HEK293 (cell line): ENCODE data around the gene CYREN.

Source experiments
- CTCF ChIA-PET: fragments of 350-600 bp; formaldehyde crosslinking; extraction: SDS; loops from one replicate; lab custom pipeline; 2021; ENCODE audit warnings: antibody characterized with exemption; lab: Yijun Ruan, JAX
- POLR2A ChIA-PET: fragments of 300-600 bp; formaldehyde crosslinking; extraction: SDS; loops from one replicate; lab custom pipeline; 2020; ENCODE audit warnings: antibody characterized with exemption, inconsistent platforms; lab: Yijun Ruan, JAX
- H3K27ac ChIP-seq: fragments of 200-500 bp; sonication (Bioruptor generic); 2 replicates; pipeline ENCODE4 v1.5.1; 2014; ENCODE audit warnings: low read depth, low read length, control low read depth, inconsistent platforms; ENCODE audit errors: extremely low read depth
- H3K36me3 ChIP-seq, 2 experiments: fragments of 200-500 bp in 1 of 2; sonication (Bioruptor generic) in 1 of 2; 1 replicate in 1 of 2; 2 replicates in 1 of 2; pipeline ENCODE4 v1.5.1; 2014 to 2017; ENCODE audit warnings: inconsistent platforms in 2 of 2, low read length in 2 of 2; ENCODE audit not compliant: control insufficient read depth in 2 of 2, insufficient read depth in 1 of 2
- H3K4me1 ChIP-seq: fragments of 200-500 bp; sonication (Bioruptor generic); 2 replicates; pipeline ENCODE4 v1.5.1; 2014; ENCODE audit warnings: mild to moderate bottlenecking, low read length, inconsistent platforms; ENCODE audit not compliant: control insufficient read depth, insufficient read depth
- H3K4me3 ChIP-seq: 2 replicates; pipeline ENCODE4 v1.5.1; 2011; ENCODE audit warnings: low read depth, mild to moderate bottlenecking, control low read depth, low read length, moderate library complexity
- H3K9me3 ChIP-seq: fragments of 200-500 bp; sonication (Bioruptor generic); 2 replicates; pipeline ENCODE4 v1.5.1; 2014; ENCODE audit warnings: low read depth, low read length, inconsistent platforms; ENCODE audit not compliant: control insufficient read depth, insufficient read depth
- HOXC10 ChIP-seq: sonication (generic); formaldehyde crosslinking; IDR thresholded peaks from 2 replicates; pipeline ENCODE4 v1.8.1; 2023; ENCODE audit warnings: mild to moderate bottlenecking, missing genetic modification reagents
- MZF1 ChIP-seq: fragments of 450-650 bp; formaldehyde crosslinking; IDR thresholded peaks from 2 replicates; pipeline ENCODE4 v1.5.1; 2017; ENCODE audit warnings: missing biosample characterization, missing genetic modification characterization, borderline replicate concordance
- SALL2 ChIP-seq: fragments of 450-650 bp; formaldehyde crosslinking; IDR thresholded peaks from 2 replicates; pipeline ENCODE4 v1.5.0; 2017; ENCODE audit warnings: missing biosample characterization, mild to moderate bottlenecking, missing genetic modification characterization, borderline replicate concordance
- ZFP37 ChIP-seq: fragments of 450-650 bp; formaldehyde crosslinking; IDR thresholded peaks from 2 replicates; pipeline ENCODE4 v1.5.1; 2016; ENCODE audit warnings: missing biosample characterization, missing genetic modification characterization
- ZNF10 ChIP-seq: fragments of 450-650 bp; formaldehyde crosslinking; IDR thresholded peaks from 2 replicates; pipeline ENCODE4 v1.5.1; 2017; ENCODE audit warnings: missing biosample characterization, missing genetic modification characterization
- ZNF138 ChIP-seq: fragments of 450-650 bp; formaldehyde crosslinking; IDR thresholded peaks from 2 replicates; pipeline ENCODE4 v1.5.1; 2016; ENCODE audit warnings: missing biosample characterization, missing genetic modification characterization, borderline replicate concordance
- ZNF16 ChIP-seq: fragments of 450-650 bp; formaldehyde crosslinking; IDR thresholded peaks from 2 replicates; pipeline ENCODE4 v1.5.1; 2016; ENCODE audit warnings: low read depth, missing biosample characterization, missing genetic modification characterization
- ZNF221 ChIP-seq: fragments of 450-650 bp; formaldehyde crosslinking; IDR thresholded peaks from 2 replicates; pipeline ENCODE4 v1.5.1; 2017; ENCODE audit warnings: missing biosample characterization, missing genetic modification characterization, borderline replicate concordance
- ZNF239 ChIP-seq: fragments of 450-650 bp; formaldehyde crosslinking; IDR thresholded peaks from 2 replicates; pipeline ENCODE4 v1.5.1; 2016; ENCODE audit warnings: missing biosample characterization, missing genetic modification characterization
- ZNF37A ChIP-seq: fragments of 450-650 bp; IDR thresholded peaks from 2 replicates; pipeline ENCODE4 v1.5.1; 2018; ENCODE audit warnings: missing biosample characterization, missing genetic modification characterization
- ZNF394 ChIP-seq: fragments of 450-650 bp; formaldehyde crosslinking; IDR thresholded peaks from 2 replicates; pipeline ENCODE4 v1.5.1; 2016; ENCODE audit warnings: missing biosample characterization, missing genetic modification characterization, mild to moderate bottlenecking, moderate library complexity, borderline replicate concordance
- ZNF426 ChIP-seq: fragments of 450-650 bp; formaldehyde crosslinking; IDR thresholded peaks from 2 replicates; pipeline ENCODE4 v1.5.1; 2017; ENCODE audit warnings: missing biosample characterization, missing genetic modification characterization, mild to moderate bottlenecking, inconsistent platforms, moderate library complexity
- ZNF501 ChIP-seq: fragments of 450-650 bp; formaldehyde crosslinking; IDR thresholded peaks from 2 replicates; pipeline ENCODE4 v1.5.1; 2016; ENCODE audit warnings: missing biosample characterization, missing genetic modification characterization
- ZNF530 ChIP-seq: fragments of 450-650 bp; formaldehyde crosslinking; IDR thresholded peaks from 2 replicates; pipeline ENCODE4 v1.5.1; 2016; ENCODE audit warnings: low read depth, missing biosample characterization, missing genetic modification characterization
- ZNF561 ChIP-seq: fragments of 450-650 bp; IDR thresholded peaks from 2 replicates; pipeline ENCODE4 v1.5.1; 2018; ENCODE audit warnings: missing biosample characterization, missing genetic modification characterization, borderline replicate concordance
- ZNF600 ChIP-seq: fragments of 450-650 bp; formaldehyde crosslinking; IDR thresholded peaks from 2 replicates; pipeline ENCODE4 v1.5.1; 2016; ENCODE audit warnings: missing biosample characterization, missing genetic modification characterization
- ZNF660 ChIP-seq: fragments of 450-650 bp; IDR thresholded peaks from 2 replicates; pipeline ENCODE4 v1.5.1; 2018; ENCODE audit warnings: missing biosample characterization, mild to moderate bottlenecking, missing genetic modification characterization
- ZNF664 ChIP-seq: fragments of 450-650 bp; formaldehyde crosslinking; IDR thresholded peaks from 2 replicates; pipeline ENCODE4 v1.5.1; 2016; ENCODE audit warnings: missing biosample characterization, missing genetic modification characterization
- TF ChIP-seq, protein P1 (sequence below): sonication (generic); formaldehyde crosslinking; IDR thresholded peaks from 2 replicates; pipeline ENCODE4 v1.8.1; 2022; ENCODE audit warnings: mild to moderate bottlenecking, moderate library complexity, missing genetic modification reagents
- TF ChIP-seq, protein P2 (sequence below): fragments of 450-650 bp; formaldehyde crosslinking; IDR thresholded peaks from 2 replicates; pipeline ENCODE4 v1.5.1; 2017; ENCODE audit warnings: missing biosample characterization, missing genetic modification characterization
- TF ChIP-seq, protein P3 (sequence below): fragments of 450-650 bp; formaldehyde crosslinking; IDR thresholded peaks from 2 replicates; pipeline ENCODE4 v1.5.1; 2016; ENCODE audit warnings: missing biosample characterization, missing genetic modification characterization, low read depth
- TF ChIP-seq, protein P4 (sequence below): fragments of 450-650 bp; formaldehyde crosslinking; conservative IDR thresholded peaks from 2 replicates; pipeline ENCODE4 v1.5.1; 2016; ENCODE audit warnings: low read depth, missing biosample characterization, missing genetic modification characterization
- TF ChIP-seq, protein P5 (sequence below): fragments of 450-650 bp; formaldehyde crosslinking; IDR thresholded peaks from 2 replicates; pipeline ENCODE4 v1.5.1; 2016; ENCODE audit warnings: missing biosample characterization, missing genetic modification characterization, borderline replicate concordance

Gene CYREN

DNA sequence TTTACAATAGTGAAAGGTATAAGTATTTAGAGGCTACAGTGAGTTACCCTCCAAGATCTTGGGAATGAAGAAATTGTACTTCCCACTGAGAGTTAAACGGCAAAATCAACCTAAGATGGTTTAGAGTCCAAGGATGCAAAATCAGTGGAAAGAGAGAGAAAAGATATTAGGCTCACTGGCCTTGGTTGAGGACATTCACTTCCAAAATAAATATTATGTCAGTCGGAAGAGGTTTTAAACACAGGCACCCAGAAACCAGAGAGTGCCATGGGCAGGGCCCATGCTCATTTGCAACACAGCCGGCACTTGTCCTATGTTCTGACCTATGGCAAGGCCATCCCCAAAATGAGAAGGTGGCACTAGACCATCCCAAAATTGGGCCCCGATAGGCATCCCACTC, 44.7 kb upstream of the CYREN start:
- no peaks in the 10 kb centered on the region for H3K4me1 ChIP-seq
- H3K36me3 ChIP-seq: no peaks in the 10 kb centered on the region
- no peak overlapping the region for H3K4me3 ChIP-seq
- ChIA-PET POLR2A (no interaction called here), CTCF (interaction anchor here (0.6 kb wide), 1 partner anchor 836 kb away, joined by 4 read pairs; no protein-coding TSS in a partner anchor)
- H3K27ac ChIP-seq: no peak overlapping the region
- TF ChIP-seq HOXC10 (CRISPR knock-in tag) (no peak), ZNF10 (tag by site-specific recombination) (no peak), ZNF664 (tag by site-specific recombination) (no peak), ZNF138 (tag by site-specific recombination) (no peak), MZF1 (no peak), ZNF37A (tag by site-specific recombination) (no peak), ZNF221 (tag by site-specific recombination) (no peak)
- TF ChIP-seq, protein P1, sequence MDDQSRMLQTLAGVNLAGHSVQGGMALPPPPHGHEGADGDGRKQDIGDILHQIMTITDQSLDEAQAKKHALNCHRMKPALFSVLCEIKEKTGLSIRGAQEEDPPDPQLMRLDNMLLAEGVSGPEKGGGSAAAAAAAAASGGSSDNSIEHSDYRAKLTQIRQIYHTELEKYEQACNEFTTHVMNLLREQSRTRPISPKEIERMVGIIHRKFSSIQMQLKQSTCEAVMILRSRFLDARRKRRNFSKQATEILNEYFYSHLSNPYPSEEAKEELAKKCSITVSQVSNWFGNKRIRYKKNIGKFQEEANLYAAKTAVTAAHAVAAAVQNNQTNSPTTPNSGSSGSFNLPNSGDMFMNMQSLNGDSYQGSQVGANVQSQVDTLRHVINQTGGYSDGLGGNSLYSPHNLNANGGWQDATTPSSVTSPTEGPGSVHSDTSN (CRISPR knock-in tag): no peak
- no peaks in the 10 kb centered on the region for H3K9me3 ChIP-seq

DNA sequence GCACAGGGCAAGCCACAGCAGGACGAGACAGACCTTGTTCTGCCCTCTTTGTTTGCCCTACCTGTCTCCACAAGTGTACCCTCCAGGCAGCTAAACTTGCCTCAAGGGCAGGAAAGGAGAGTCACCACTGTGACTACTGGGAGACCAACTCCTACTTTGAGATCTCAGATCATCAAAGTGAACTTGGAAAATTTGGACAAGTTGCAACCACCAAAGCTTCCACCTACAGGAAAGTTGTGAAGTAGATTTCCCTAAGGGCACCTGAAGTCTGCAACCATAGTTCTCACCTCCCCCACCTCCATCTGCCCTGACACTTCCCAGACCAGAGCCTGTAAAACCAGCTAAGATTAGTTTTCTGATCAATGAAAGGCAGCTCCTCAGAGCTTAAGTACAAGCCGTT, 43.3 kb upstream of the CYREN start:
- POLR2A ChIA-PET: no interaction called here
- Histone ChIP-seq H3K36me3 (no peaks in the 10 kb centered on the region), H3K9me3 (no peaks in the 10 kb centered on the region), H3K4me1 (peaks cover 1% of the 10 kb centered on the region), H3K4me3 (no peak overlapping the region), H3K27ac (no peak overlapping the region)
- CTCF ChIA-PET: interaction anchor here (0.6 to 0.7 kb wide), 2 partner anchors 198 to 288 kb away, joined by 3 read pairs; no protein-coding TSS in a partner anchor
- no peak for TF ChIP-seq ZNF561
- TF ChIP-seq SALL2 (tag by site-specific recombination): no peak
- no peak for TF ChIP-seq ZNF660
- no peak for TF ChIP-seq ZNF530
- TF ChIP-seq ZFP37 (tag by site-specific recombination): no peak
- TF ChIP-seq, protein P2, sequence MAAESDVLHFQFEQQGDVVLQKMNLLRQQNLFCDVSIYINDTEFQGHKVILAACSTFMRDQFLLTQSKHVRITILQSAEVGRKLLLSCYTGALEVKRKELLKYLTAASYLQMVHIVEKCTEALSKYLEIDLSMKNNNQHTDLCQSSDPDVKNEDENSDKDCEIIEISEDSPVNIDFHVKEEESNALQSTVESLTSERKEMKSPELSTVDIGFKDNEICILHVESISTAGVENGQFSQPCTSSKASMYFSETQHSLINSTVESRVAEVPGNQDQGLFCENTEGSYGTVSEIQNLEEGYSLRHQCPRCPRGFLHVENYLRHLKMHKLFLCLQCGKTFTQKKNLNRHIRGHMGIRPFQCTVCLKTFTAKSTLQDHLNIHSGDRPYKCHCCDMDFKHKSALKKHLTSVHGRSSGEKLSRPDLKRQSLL: no peak
- TF ChIP-seq ZNF600 (tag by site-specific recombination): no peak
- no peak for TF ChIP-seq ZNF16 (tag by site-specific recombination)
- TF ChIP-seq, protein P3, sequence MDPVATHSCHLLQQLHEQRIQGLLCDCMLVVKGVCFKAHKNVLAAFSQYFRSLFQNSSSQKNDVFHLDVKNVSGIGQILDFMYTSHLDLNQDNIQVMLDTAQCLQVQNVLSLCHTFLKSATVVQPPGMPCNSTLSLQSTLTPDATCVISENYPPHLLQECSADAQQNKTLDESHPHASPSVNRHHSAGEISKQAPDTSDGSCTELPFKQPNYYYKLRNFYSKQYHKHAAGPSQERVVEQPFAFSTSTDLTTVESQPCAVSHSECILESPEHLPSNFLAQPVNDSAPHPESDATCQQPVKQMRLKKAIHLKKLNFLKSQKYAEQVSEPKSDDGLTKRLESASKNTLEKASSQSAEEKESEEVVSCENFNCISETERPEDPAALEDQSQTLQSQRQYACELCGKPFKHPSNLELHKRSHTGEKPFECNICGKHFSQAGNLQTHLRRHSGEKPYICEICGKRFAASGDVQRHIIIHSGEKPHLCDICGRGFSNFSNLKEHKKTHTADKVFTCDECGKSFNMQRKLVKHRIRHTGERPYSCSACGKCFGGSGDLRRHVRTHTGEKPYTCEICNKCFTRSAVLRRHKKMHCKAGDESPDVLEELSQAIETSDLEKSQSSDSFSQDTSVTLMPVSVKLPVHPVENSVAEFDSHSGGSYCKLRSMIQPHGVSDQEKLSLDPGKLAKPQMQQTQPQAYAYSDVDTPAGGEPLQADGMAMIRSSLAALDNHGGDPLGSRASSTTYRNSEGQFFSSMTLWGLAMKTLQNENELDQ (tag by site-specific recombination): no peak
- no peak for TF ChIP-seq ZNF394 (tag by site-specific recombination)
- no peak for TF ChIP-seq ZNF501 (tag by site-specific recombination)
- no peak for TF ChIP-seq ZNF426
- TF ChIP-seq, protein P4, sequence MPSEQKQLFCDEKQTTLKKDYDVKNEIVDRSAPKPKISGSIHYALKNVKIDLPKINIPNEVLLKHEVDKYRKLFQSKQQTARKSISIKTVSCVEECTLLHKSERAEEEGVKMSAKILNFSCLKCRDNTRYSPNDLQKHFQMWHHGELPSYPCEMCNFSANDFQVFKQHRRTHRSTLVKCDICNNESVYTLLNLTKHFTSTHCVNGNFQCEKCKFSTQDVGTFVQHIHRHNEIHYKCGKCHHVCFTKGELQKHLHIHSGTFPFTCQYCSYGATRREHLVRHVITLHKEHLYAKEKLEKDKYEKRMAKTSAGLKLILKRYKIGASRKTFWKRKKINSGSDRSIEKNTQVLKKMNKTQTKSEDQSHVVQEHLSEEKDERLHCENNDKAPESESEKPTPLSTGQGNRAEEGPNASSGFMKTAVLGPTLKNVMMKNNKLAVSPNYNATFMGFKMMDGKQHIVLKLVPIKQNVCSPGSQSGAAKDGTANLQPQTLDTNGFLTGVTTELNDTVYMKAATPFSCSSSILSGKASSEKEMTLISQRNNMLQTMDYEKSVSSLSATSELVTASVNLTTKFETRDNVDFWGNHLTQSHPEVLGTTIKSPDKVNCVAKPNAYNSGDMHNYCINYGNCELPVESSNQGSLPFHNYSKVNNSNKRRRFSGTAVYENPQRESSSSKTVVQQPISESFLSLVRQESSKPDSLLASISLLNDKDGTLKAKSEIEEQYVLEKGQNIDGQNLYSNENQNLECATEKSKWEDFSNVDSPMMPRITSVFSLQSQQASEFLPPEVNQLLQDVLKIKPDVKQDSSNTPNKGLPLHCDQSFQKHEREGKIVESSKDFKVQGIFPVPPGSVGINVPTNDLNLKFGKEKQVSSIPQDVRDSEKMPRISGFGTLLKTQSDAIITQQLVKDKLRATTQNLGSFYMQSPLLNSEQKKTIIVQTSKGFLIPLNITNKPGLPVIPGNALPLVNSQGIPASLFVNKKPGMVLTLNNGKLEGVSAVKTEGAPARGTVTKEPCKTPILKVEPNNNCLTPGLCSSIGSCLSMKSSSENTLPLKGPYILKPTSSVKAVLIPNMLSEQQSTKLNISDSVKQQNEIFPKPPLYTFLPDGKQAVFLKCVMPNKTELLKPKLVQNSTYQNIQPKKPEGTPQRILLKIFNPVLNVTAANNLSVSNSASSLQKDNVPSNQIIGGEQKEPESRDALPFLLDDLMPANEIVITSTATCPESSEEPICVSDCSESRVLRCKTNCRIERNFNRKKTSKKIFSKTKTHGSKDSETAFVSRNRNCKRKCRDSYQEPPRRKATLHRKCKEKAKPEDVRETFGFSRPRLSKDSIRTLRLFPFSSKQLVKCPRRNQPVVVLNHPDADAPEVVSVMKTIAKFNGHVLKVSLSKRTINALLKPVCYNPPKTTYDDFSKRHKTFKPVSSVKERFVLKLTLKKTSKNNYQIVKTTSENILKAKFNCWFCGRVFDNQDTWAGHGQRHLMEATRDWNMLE (tag by site-specific recombination): no peak
- TF ChIP-seq, protein P5, sequence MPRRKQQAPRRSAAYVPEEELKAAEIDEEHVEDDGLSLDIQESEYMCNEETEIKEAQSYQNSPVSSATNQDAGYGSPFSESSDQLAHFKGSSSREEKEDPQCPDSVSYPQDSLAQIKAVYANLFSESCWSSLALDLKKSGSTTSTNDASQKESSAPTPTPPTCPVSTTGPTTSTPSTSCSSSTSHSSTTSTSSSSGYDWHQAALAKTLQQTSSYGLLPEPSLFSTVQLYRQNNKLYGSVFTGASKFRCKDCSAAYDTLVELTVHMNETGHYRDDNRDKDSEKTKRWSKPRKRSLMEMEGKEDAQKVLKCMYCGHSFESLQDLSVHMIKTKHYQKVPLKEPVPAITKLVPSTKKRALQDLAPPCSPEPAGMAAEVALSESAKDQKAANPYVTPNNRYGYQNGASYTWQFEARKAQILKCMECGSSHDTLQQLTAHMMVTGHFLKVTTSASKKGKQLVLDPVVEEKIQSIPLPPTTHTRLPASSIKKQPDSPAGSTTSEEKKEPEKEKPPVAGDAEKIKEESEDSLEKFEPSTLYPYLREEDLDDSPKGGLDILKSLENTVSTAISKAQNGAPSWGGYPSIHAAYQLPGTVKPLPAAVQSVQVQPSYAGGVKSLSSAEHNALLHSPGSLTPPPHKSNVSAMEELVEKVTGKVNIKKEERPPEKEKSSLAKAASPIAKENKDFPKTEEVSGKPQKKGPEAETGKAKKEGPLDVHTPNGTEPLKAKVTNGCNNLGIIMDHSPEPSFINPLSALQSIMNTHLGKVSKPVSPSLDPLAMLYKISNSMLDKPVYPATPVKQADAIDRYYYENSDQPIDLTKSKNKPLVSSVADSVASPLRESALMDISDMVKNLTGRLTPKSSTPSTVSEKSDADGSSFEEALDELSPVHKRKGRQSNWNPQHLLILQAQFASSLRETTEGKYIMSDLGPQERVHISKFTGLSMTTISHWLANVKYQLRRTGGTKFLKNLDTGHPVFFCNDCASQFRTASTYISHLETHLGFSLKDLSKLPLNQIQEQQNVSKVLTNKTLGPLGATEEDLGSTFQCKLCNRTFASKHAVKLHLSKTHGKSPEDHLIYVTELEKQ (tag by site-specific recombination): no peak
- TF ChIP-seq ZNF239 (tag by site-specific recombination): no peak
